Lower leg skin (tissue), 3 donors: ENCODE results near the gene EGR1.

Experiments
- CTCF ChIP-seq, 3 donors: fragments of 450-650 bp; IDR thresholded peaks; one replicate each; pipeline ENCODE4 v1.5.1; 2016; ENCODE audit warnings: antibody characterized with exemption in 3 of 3, mild to moderate bottlenecking in 3 of 3, moderate library complexity in 2 of 3
- POLR2A ChIP-seq, 2 donors: fragments of 450-650 bp; IDR thresholded peaks; one replicate each; pipeline ENCODE4 v1.6.1; 2016 to 2017; ENCODE audit warnings: antibody characterized with exemption in 2 of 2, mild to moderate bottlenecking in 1 of 2, moderate library complexity in 1 of 2

DNA sequence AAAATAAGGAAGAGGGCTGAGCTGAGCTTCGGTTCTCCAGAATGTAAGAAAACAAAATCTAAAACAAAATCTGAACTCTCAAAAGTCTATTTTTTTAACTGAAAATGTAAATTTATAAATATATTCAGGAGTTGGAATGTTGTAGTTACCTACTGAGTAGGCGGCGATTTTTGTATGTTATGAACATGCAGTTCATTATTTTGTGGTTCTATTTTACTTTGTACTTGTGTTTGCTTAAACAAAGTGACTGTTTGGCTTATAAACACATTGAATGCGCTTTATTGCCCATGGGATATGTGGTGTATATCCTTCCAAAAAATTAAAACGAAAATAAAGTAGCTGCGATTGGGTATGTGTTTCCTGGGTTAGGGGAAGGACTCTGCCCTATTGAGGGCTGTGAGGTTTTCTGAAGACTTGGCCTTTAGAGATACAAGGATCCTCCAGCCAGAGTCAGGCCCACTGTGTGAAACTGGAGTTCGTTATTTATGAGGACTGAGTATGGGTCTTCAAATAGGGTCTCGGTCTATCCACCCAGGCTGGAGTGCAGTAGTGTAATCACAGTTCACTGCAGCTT lies 3.8 kb downstream of the EGR1 start:
- TF ChIP-seq CTCF (IDR thresholded peaks at IDR 0.05): no peak
- no peak for TF ChIP-seq POLR2A (IDR thresholded peaks at IDR 0.05)
